OCI-LY7 (cell line): ENCODE results near the gene KRTAP2-4. TPM values are rescaled to one million over a fixed set of nuclear protein-coding genes. Genes with fewer than 3 reads are reported as not detected.

Source experiments
- BruUV-seq: library from RNA; stranded (reverse); fragments of 400-500 nt; replicated peaks from 2 replicates; lab custom pipeline; 2021; lab: Mats Ljungman, UMichigan
- CTCF ChIA-PET: fragments of 300-600 bp; sonication (Branson Sonifier 250); formaldehyde crosslinking; loops from one replicate; lab custom pipeline; 2022; ENCODE audit warnings: antibody characterized with exemption; ENCODE audit not compliant: unreplicated experiment; lab: Charles Lee
- POLR2A ChIA-PET: fragments of 300-600 bp; sonication (Branson Sonifier 250); formaldehyde crosslinking; loops from one replicate; lab custom pipeline; 2022; ENCODE audit warnings: antibody characterized with exemption; lab: Charles Lee
- DNase-seq: peaks from one replicate; pipeline ENCODE4 v3.0.0-alpha.2; 2015; ENCODE audit warnings: low spot score
- H2AFZ ChIP-seq: fragments of 200-600 bp; sonication (generic), shearing (Covaris generic); 2 replicates; pipeline ENCODE4 v1.6.1; 2014; ENCODE audit warnings: mild to moderate bottlenecking, antibody characterized with exemption, low read length, moderate library complexity
- H3K27ac ChIP-seq: fragments of 200-600 bp; sonication (generic); 2 replicates; pipeline ENCODE4 v1.5.1; 2014; ENCODE audit warnings: mixed run types, low read depth, mild to moderate bottlenecking, moderate library complexity, low read length, inconsistent platforms; ENCODE audit not compliant: poor library complexity, severe bottlenecking
- H3K36me3 ChIP-seq: fragments of 200-600 bp; sonication (generic); 2 replicates; pipeline ENCODE4 v1.6.1; 2014; ENCODE audit warnings: mild to moderate bottlenecking, antibody characterized with exemption, low read length, moderate library complexity, mixed read lengths; ENCODE audit not compliant: insufficient read depth
- H3K4me1 ChIP-seq: fragments of 200-600 bp; sonication (generic); 2 replicates; pipeline ENCODE4 v1.5.1; 2014; ENCODE audit warnings: mild to moderate bottlenecking, low read length; ENCODE audit not compliant: insufficient read depth, poor library complexity, severe bottlenecking
- H3K4me2 ChIP-seq: fragments of 200-600 bp; sonication (generic); 2 replicates; pipeline ENCODE4 v1.6.1; 2014; ENCODE audit warnings: mild to moderate bottlenecking, low read length
- H3K4me3 ChIP-seq: fragments of 200-600 bp; sonication (generic); 2 replicates; pipeline ENCODE4 v1.5.1; 2014; ENCODE audit warnings: mild to moderate bottlenecking, low read depth, low read length; ENCODE audit not compliant: poor library complexity, severe bottlenecking
- H3K79me2 ChIP-seq: fragments of 200-600 bp; sonication (generic); 2 replicates; pipeline ENCODE4 v1.6.1; 2016; ENCODE audit warnings: low read depth, mild to moderate bottlenecking, low read length, moderate library complexity, mixed read lengths; ENCODE audit not compliant: insufficient read depth
- H3K9me2 ChIP-seq: fragments of 200-600 bp; sonication (generic); 2 replicates; pipeline ENCODE4 v1.6.1; 2016; ENCODE audit warnings: mild to moderate bottlenecking, low read length, mixed read lengths; ENCODE audit not compliant: insufficient read depth
- H3K9me3 ChIP-seq: fragments of 200-600 bp; sonication (generic); 2 replicates; pipeline ENCODE4 v1.6.1; 2014; ENCODE audit warnings: mild to moderate bottlenecking, mixed run types, low read length, mixed read lengths
- H4K20me1 ChIP-seq: fragments of 200-600 bp; sonication (generic); 2 replicates; pipeline ENCODE4 v1.6.1; 2014; ENCODE audit warnings: mild to moderate bottlenecking, antibody characterized with exemption, low read length, moderate library complexity, mixed read lengths; ENCODE audit not compliant: insufficient read depth
- EZH2phosphoT487 ChIP-seq: fragments of 200-600 bp; sonication (generic); IDR thresholded peaks from 2 replicates; pipeline ENCODE4 v1.6.1; 2018; ENCODE audit warnings: low read depth, borderline replicate concordance, mild to moderate bottlenecking, mixed run types, antibody characterized with exemption, low read length, moderate library complexity, mixed read lengths
- intact Hi-C: fragments of 100-400 bp; cut with micrococcal nuclease; formaldehyde crosslinking; loops from one replicate; pipeline ENCODE4 v1.10.0; 2022; ENCODE audit not compliant: unreplicated experiment
- total RNA-seq, 2 experiments: library from RNA; depleted of rRNA in 1 of 2; stranded (reverse); fragments of >200 nt in 1 of 2; shearing (Covaris generic) in 1 of 2; gene quantifications; 2 replicates each; pipeline ENCODE4 v1.2.3, GENCODE V29; 2014 to 2022
- TF ChIP-seq, protein P1 (sequence below): fragments of 200-600 bp; sonication (generic); conservative IDR thresholded peaks from 2 replicates; pipeline ENCODE4 v1.5.1; 2014; ENCODE audit warnings: mild to moderate bottlenecking, antibody characterized with exemption, low read length, moderate library complexity, mixed read lengths

KRTAP2-4 gene
- total RNA-seq, 2 experiments from 2014 or later: not detected

DNA sequence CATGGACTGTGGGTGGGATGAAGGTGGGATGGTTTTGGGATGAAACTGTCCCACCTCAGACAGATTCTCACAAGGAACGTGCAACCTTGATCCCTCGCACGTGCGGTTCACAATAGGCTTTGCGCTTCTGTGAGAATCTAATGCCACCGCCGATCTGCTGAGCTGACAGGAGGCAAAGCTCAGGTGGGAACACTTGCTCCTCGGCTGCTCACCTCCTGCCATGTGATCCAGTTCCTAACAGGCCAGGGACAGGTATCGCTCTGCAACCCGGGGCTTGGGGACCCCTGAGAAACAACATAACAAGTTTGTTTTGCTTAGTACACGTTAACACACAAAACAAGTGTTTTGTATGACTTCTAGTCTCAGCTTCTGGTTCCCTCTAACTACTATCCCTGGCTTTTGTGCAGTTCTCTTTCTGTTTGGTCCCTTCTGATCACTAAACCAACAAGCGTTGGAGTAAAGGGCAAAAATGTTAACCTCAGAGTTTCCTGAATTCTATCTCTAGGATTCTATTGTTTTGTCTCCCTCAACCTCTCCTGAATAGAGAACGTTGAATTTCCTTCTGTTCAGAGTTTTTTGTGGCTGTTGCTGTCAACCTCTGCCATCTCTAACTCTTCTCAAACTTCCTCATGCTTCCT, 49.0 kb downstream of the KRTAP2-4 start:
- Histone ChIP-seq H3K36me3 (no peaks in the 10 kb centered on the region), H3K4me3 (no peak overlapping the region), H2AFZ (no peak overlapping the region), H3K9me3 (no peaks in the 10 kb centered on the region), H3K4me2 (no peak overlapping the region), H3K4me1 (no peaks in the 10 kb centered on the region), H3K9me2 (no peaks in the 10 kb centered on the region), H3K79me2 (no peaks in the 10 kb centered on the region), H3K27ac (no peak overlapping the region), H4K20me1 (no peaks in the 10 kb centered on the region)
- DNase-seq: no peak
- no TSS peak for BruUV-seq
- ChIA-PET POLR2A (no interaction called here), CTCF (no interaction called here)
- intact Hi-C loops: no loop called here
- TF ChIP-seq, protein P1, sequence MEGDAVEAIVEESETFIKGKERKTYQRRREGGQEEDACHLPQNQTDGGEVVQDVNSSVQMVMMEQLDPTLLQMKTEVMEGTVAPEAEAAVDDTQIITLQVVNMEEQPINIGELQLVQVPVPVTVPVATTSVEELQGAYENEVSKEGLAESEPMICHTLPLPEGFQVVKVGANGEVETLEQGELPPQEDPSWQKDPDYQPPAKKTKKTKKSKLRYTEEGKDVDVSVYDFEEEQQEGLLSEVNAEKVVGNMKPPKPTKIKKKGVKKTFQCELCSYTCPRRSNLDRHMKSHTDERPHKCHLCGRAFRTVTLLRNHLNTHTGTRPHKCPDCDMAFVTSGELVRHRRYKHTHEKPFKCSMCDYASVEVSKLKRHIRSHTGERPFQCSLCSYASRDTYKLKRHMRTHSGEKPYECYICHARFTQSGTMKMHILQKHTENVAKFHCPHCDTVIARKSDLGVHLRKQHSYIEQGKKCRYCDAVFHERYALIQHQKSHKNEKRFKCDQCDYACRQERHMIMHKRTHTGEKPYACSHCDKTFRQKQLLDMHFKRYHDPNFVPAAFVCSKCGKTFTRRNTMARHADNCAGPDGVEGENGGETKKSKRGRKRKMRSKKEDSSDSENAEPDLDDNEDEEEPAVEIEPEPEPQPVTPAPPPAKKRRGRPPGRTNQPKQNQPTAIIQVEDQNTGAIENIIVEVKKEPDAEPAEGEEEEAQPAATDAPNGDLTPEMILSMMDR: no peak
- no peak for TF ChIP-seq EZH2phosphoT487

DNA sequence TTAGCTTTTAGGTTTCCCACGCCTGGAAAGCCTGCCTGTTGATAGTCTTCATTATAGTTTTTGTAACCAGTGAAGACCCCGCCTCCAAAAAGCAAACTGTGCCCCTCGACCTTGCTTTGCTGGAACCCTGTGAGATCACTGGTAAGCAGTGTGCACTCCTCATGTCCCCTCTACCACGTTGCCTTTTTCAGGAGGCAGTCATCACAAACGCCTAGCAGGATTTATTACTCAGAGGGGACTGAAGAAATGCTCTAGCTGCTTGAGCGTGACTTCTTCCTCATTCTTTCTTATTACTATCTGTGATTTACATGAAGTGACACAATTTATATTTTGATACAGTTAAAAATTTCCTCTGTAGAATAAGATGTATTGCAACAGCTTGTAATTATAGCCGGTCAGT, 50.2 kb downstream of the KRTAP2-4 start:
- no peaks in the 10 kb centered on the region for H3K4me1 ChIP-seq
- H3K9me3 ChIP-seq: no peaks in the 10 kb centered on the region
- H3K4me3 ChIP-seq: no peak overlapping the region
- no peak for TF ChIP-seq EZH2phosphoT487
- TF ChIP-seq, protein P1: no peak
- ChIA-PET CTCF (no interaction called here), POLR2A (no interaction called here)
- DNase-seq: no peak
- no peak overlapping the region for H3K27ac ChIP-seq
- BruUV-seq: no TSS peak
- H3K4me2 ChIP-seq: no peak overlapping the region
- intact Hi-C loops: no loop called here
- no peaks in the 10 kb centered on the region for H3K79me2 ChIP-seq
- H4K20me1 ChIP-seq: no peaks in the 10 kb centered on the region
- no peak overlapping the region for H2AFZ ChIP-seq
- no peaks in the 10 kb centered on the region for H3K9me2 ChIP-seq
- no peaks in the 10 kb centered on the region for H3K36me3 ChIP-seq

Other genes starting within 250 kb of the KRTAP2-4 start
Only the 30 nearest of the 39 such genes appear.
- not detected in 2 replicates for gene KRT20, start 180.6 kb downstream of the KRTAP2-4 start, total RNA-seq (2014; rRNA removed; shearing (Covaris generic))
- gene KRT20, start 180.6 kb downstream of the KRTAP2-4 start, total RNA-seq (2022): not detected in 2 replicates
- gene KRT23, start 128.2 kb downstream of the KRTAP2-4 start, total RNA-seq (2014; rRNA removed; shearing (Covaris generic)): not detected in 2 replicates
- gene KRT23, start 128.2 kb downstream of the KRTAP2-4 start, total RNA-seq (2022): not detected in 2 replicates
- not detected in 2 replicates for gene KRT39, start 98.9 kb downstream of the KRTAP2-4 start, total RNA-seq (2014; rRNA removed; shearing (Covaris generic))
- gene KRT39, start 98.9 kb downstream of the KRTAP2-4 start, total RNA-seq (2022): not detected in 2 replicates
- not detected in 2 replicates for gene KRT40, start 81.6 kb downstream of the KRTAP2-4 start, total RNA-seq (2014; rRNA removed; shearing (Covaris generic))
- not detected in 2 replicates for gene KRT40, start 81.6 kb downstream of the KRTAP2-4 start, total RNA-seq (2022)
- gene KRTAP3-3, start 71.7 kb downstream of the KRTAP2-4 start, total RNA-seq (2014; rRNA removed; shearing (Covaris generic)): not detected in 2 replicates
- gene KRTAP3-3, start 71.7 kb downstream of the KRTAP2-4 start, total RNA-seq (2022): not detected in 2 replicates
- not detected in 2 replicates for gene KRTAP3-2, start 66.0 kb downstream of the KRTAP2-4 start, total RNA-seq (2014; rRNA removed; shearing (Covaris generic))
- not detected in 2 replicates for gene KRTAP3-2, start 66.0 kb downstream of the KRTAP2-4 start, total RNA-seq (2022)
- gene KRTAP3-1, start 56.8 kb downstream of the KRTAP2-4 start, total RNA-seq (2014; rRNA removed; shearing (Covaris generic)): not detected in 2 replicates
- not detected in 2 replicates for gene KRTAP3-1, start 56.8 kb downstream of the KRTAP2-4 start, total RNA-seq (2022)
- not detected in 2 replicates for gene KRTAP1-5, start 38.7 kb downstream of the KRTAP2-4 start, total RNA-seq (2014; rRNA removed; shearing (Covaris generic))
- not detected in 2 replicates for gene KRTAP1-5, start 38.7 kb downstream of the KRTAP2-4 start, total RNA-seq (2022)
- gene KRTAP1-4, start 35.7 kb downstream of the KRTAP2-4 start, total RNA-seq (2014; rRNA removed; shearing (Covaris generic)): not detected in 2 replicates
- gene KRTAP1-4, start 35.7 kb downstream of the KRTAP2-4 start, total RNA-seq (2022): not detected in 2 replicates
- gene KRTAP1-3, start 31.0 kb downstream of the KRTAP2-4 start, total RNA-seq (2014; rRNA removed; shearing (Covaris generic)): not detected in 2 replicates
- not detected in 2 replicates for gene KRTAP1-3, start 31.0 kb downstream of the KRTAP2-4 start, total RNA-seq (2022)
- not detected in 2 replicates for gene KRTAP1-1, start 24.4 kb downstream of the KRTAP2-4 start, total RNA-seq (2014; rRNA removed; shearing (Covaris generic))
- not detected in 2 replicates for gene KRTAP1-1, start 24.4 kb downstream of the KRTAP2-4 start, total RNA-seq (2022)
- not detected in 2 replicates for gene KRTAP2-1, start 18.6 kb downstream of the KRTAP2-4 start, total RNA-seq (2014; rRNA removed; shearing (Covaris generic))
- not detected in 2 replicates for gene KRTAP2-1, start 18.6 kb downstream of the KRTAP2-4 start, total RNA-seq (2022)
- gene KRTAP2-2, start 10.6 kb downstream of the KRTAP2-4 start, total RNA-seq (2014; rRNA removed; shearing (Covaris generic)): not detected in 2 replicates
- gene KRTAP2-2, start 10.6 kb downstream of the KRTAP2-4 start, total RNA-seq (2022): not detected in 2 replicates
- not detected in 2 replicates for gene KRTAP2-3, start 5.8 kb downstream of the KRTAP2-4 start, total RNA-seq (2014; rRNA removed; shearing (Covaris generic))
- not detected in 2 replicates for gene KRTAP2-3, start 5.8 kb downstream of the KRTAP2-4 start, total RNA-seq (2022)
- gene KRTAP4-7, start 18.3 kb upstream of the KRTAP2-4 start, total RNA-seq (2014; rRNA removed; shearing (Covaris generic)): not detected in 2 replicates
- gene KRTAP4-7, start 18.3 kb upstream of the KRTAP2-4 start, total RNA-seq (2022): not detected in 2 replicates
- gene KRTAP4-8, start 32.3 kb upstream of the KRTAP2-4 start, total RNA-seq (2014; rRNA removed; shearing (Covaris generic)): not detected in 2 replicates
- gene KRTAP4-8, start 32.3 kb upstream of the KRTAP2-4 start, total RNA-seq (2022): not detected in 2 replicates
- not detected in 2 replicates for gene KRTAP4-16, start 36.3 kb upstream of the KRTAP2-4 start, total RNA-seq (2014; rRNA removed; shearing (Covaris generic))
- not detected in 2 replicates for gene KRTAP4-16, start 36.3 kb upstream of the KRTAP2-4 start, total RNA-seq (2022)
- not detected in 2 replicates for gene KRTAP4-9, start 39.5 kb upstream of the KRTAP2-4 start, total RNA-seq (2014; rRNA removed; shearing (Covaris generic))
- not detected in 2 replicates for gene KRTAP4-9, start 39.5 kb upstream of the KRTAP2-4 start, total RNA-seq (2022)
- not detected in 2 replicates for gene KRTAP4-11, start 52.5 kb upstream of the KRTAP2-4 start, total RNA-seq (2014; rRNA removed; shearing (Covaris generic))
- not detected in 2 replicates for gene KRTAP4-11, start 52.5 kb upstream of the KRTAP2-4 start, total RNA-seq (2022)
- not detected in 2 replicates for gene KRTAP4-12, start 58.3 kb upstream of the KRTAP2-4 start, total RNA-seq (2014; rRNA removed; shearing (Covaris generic))
- gene KRTAP4-12, start 58.3 kb upstream of the KRTAP2-4 start, total RNA-seq (2022): not detected in 2 replicates
- not detected in 2 replicates for gene KRTAP4-6, start 74.7 kb upstream of the KRTAP2-4 start, total RNA-seq (2014; rRNA removed; shearing (Covaris generic))
- not detected in 2 replicates for gene KRTAP4-6, start 74.7 kb upstream of the KRTAP2-4 start, total RNA-seq (2022)
- not detected in 2 replicates for gene KRTAP4-5, start 83.9 kb upstream of the KRTAP2-4 start, total RNA-seq (2014; rRNA removed; shearing (Covaris generic))
- gene KRTAP4-5, start 83.9 kb upstream of the KRTAP2-4 start, total RNA-seq (2022): not detected in 2 replicates
- not detected in 2 replicates for gene KRTAP4-4, start 94.9 kb upstream of the KRTAP2-4 start, total RNA-seq (2014; rRNA removed; shearing (Covaris generic))
- not detected in 2 replicates for gene KRTAP4-4, start 94.9 kb upstream of the KRTAP2-4 start, total RNA-seq (2022)
- not detected in 2 replicates for gene KRTAP4-3, start 102.3 kb upstream of the KRTAP2-4 start, total RNA-seq (2014; rRNA removed; shearing (Covaris generic))
- gene KRTAP4-3, start 102.3 kb upstream of the KRTAP2-4 start, total RNA-seq (2022): not detected in 2 replicates
- gene KRTAP4-2, start 112.3 kb upstream of the KRTAP2-4 start, total RNA-seq (2014; rRNA removed; shearing (Covaris generic)): not detected in 2 replicates
- gene KRTAP4-2, start 112.3 kb upstream of the KRTAP2-4 start, total RNA-seq (2022): not detected in 2 replicates
- not detected in 2 replicates for gene KRTAP4-1, start 119.0 kb upstream of the KRTAP2-4 start, total RNA-seq (2014; rRNA removed; shearing (Covaris generic))
- gene KRTAP4-1, start 119.0 kb upstream of the KRTAP2-4 start, total RNA-seq (2022): not detected in 2 replicates
- gene KRTAP9-1, start 124.0 kb upstream of the KRTAP2-4 start, total RNA-seq (2014; rRNA removed; shearing (Covaris generic)): not detected in 2 replicates
- not detected in 2 replicates for gene KRTAP9-1, start 124.0 kb upstream of the KRTAP2-4 start, total RNA-seq (2022)
- not detected in 2 replicates for gene KRTAP9-2, start 160.8 kb upstream of the KRTAP2-4 start, total RNA-seq (2014; rRNA removed; shearing (Covaris generic))
- gene KRTAP9-2, start 160.8 kb upstream of the KRTAP2-4 start, total RNA-seq (2022): not detected in 2 replicates
- not detected in 2 replicates for gene KRTAP9-3, start 166.6 kb upstream of the KRTAP2-4 start, total RNA-seq (2014; rRNA removed; shearing (Covaris generic))
- gene KRTAP9-3, start 166.6 kb upstream of the KRTAP2-4 start, total RNA-seq (2022): not detected in 2 replicates
- not detected in 2 replicates for gene KRTAP9-8, start 172.1 kb upstream of the KRTAP2-4 start, total RNA-seq (2014; rRNA removed; shearing (Covaris generic))
- not detected in 2 replicates for gene KRTAP9-8, start 172.1 kb upstream of the KRTAP2-4 start, total RNA-seq (2022)